ENCODE measurements around the gene CPSF4L. TPM values are rescaled to one million over a fixed set of nuclear protein-coding genes. Genes with fewer than 3 reads are reported as not detected.
"Not testable (repeated sequence)": the region's sequence is repeated elsewhere in the genome, so short reads cannot be mapped to it uniquely, and the experiment has no call there.

The CPSF4L gene
- total RNA-seq, 1 donor from 2014 or later, result not detected

GRCh38 chr17:73265646-73266640, 4.3 kb upstream of the CPSF4L start:
- H3K36me3 Mint-ChIP-seq (ENCODE audit: low read depth, unreplicated experiment), result no peaks in the 10 kb centered on the region
- TF ChIP-seq CTCF (IDR thresholded peaks at IDR 0.05; ENCODE audit: unreplicated experiment), result no peak
- no peak overlapping the region for H3K4me3 Mint-ChIP-seq (ENCODE audit: unreplicated experiment)
- no peaks in the 10 kb centered on the region for H3K9me3 Mint-ChIP-seq (ENCODE audit: unreplicated experiment)
- H3K4me1 Mint-ChIP-seq (ENCODE audit: unreplicated experiment), result peaks cover 7% of the 10 kb centered on the region
- peaks cover 5% of the 10 kb centered on the region for H3K27me3 Mint-ChIP-seq (ENCODE audit: unreplicated experiment)
- no peak for DNase-seq (ENCODE audit: low spot score)
- no peak overlapping the region for H3K27ac Mint-ChIP-seq (ENCODE audit: unreplicated experiment)

- H3K4me3 Mint-ChIP-seq (ENCODE audit: unreplicated experiment), result not testable (repeated sequence)
These were observed 2.8 kb upstream of the CPSF4L start for GRCh38 chr17:73264448-73264847.

GRCh38 chr17:73262676-73263642, 1.3 kb upstream of the CPSF4L start:
- peaks cover 7% of the 10 kb centered on the region for H3K4me1 Mint-ChIP-seq (ENCODE audit: unreplicated experiment)
- peak overlapping the region; percentile 5 for H3K4me3 Mint-ChIP-seq (ENCODE audit: unreplicated experiment)
- no peak overlapping the region for H3K27ac Mint-ChIP-seq (ENCODE audit: unreplicated experiment)
- no peaks in the 10 kb centered on the region for H3K36me3 Mint-ChIP-seq (ENCODE audit: low read depth, unreplicated experiment)
- TF ChIP-seq CTCF (IDR thresholded peaks at IDR 0.05; ENCODE audit: unreplicated experiment), result no peak
- no peaks in the 10 kb centered on the region for H3K9me3 Mint-ChIP-seq (ENCODE audit: unreplicated experiment)
- DNase-seq (ENCODE audit: low spot score), result no peak
- H3K27me3 Mint-ChIP-seq (ENCODE audit: unreplicated experiment), result peaks cover 5% of the 10 kb centered on the region

More at GRCh38 chr17:73264448-73264847, 2.8 kb upstream of the CPSF4L start:
- H3K9me3 Mint-ChIP-seq (ENCODE audit: unreplicated experiment); H3K27ac Mint-ChIP-seq (ENCODE audit: unreplicated experiment); H3K36me3 Mint-ChIP-seq (ENCODE audit: low read depth, unreplicated experiment); H3K4me1 Mint-ChIP-seq (ENCODE audit: unreplicated experiment); DNase-seq (ENCODE audit: low spot score); H3K27me3 Mint-ChIP-seq (ENCODE audit: unreplicated experiment): not testable (repeated sequence)

GRCh38 chr17:73261952-73262675, 434 bp upstream of the CPSF4L start:
- no peak overlapping the region for H3K4me3 Mint-ChIP-seq (ENCODE audit: unreplicated experiment)
- no peak for DNase-seq (ENCODE audit: low spot score)
- TF ChIP-seq CTCF (IDR thresholded peaks at IDR 0.05; ENCODE audit: unreplicated experiment), result no peak
- H3K27me3 Mint-ChIP-seq (ENCODE audit: unreplicated experiment), result peaks cover 5% of the 10 kb centered on the region
- no peak overlapping the region for H3K27ac Mint-ChIP-seq (ENCODE audit: unreplicated experiment)
- no peaks in the 10 kb centered on the region for H3K36me3 Mint-ChIP-seq (ENCODE audit: low read depth, unreplicated experiment)
- H3K9me3 Mint-ChIP-seq (ENCODE audit: unreplicated experiment), result no peaks in the 10 kb centered on the region
- peaks cover 7% of the 10 kb centered on the region for H3K4me1 Mint-ChIP-seq (ENCODE audit: unreplicated experiment)

GRCh38 chr17:73257516-73257915, 4.2 kb downstream of the CPSF4L start:
- Mint-ChIP-seq H3K9me3 (ENCODE audit: unreplicated experiment) (no peaks in the 10 kb centered on the region), H3K27ac (ENCODE audit: unreplicated experiment) (no peak overlapping the region), H3K27me3 (ENCODE audit: unreplicated experiment) (peaks cover 6% of the 10 kb centered on the region), H3K4me3 (ENCODE audit: unreplicated experiment) (no peak overlapping the region), H3K36me3 (ENCODE audit: low read depth, unreplicated experiment) (no peaks in the 10 kb centered on the region), H3K4me1 (ENCODE audit: unreplicated experiment) (peaks cover 5% of the 10 kb centered on the region)
- DNase-seq (ENCODE audit: low spot score), result no peak
- no peak for TF ChIP-seq CTCF (IDR thresholded peaks at IDR 0.05; ENCODE audit: unreplicated experiment)

Measured in endothelial cell (in vitro differentiated cells).